CD4-positive, alpha-beta T cell (primary cell): ENCODE measurements around the gene SLX1A. TPM values are rescaled to one million over a fixed set of nuclear protein-coding genes. Genes with fewer than 3 reads are reported as not detected.

Experiments used
- ATAC-seq: fragments of 200-7000 bp; cut with Tn5 transposase; one replicate; pipeline ENCODE4 v1.10.0; 2022; ENCODE audit warnings: mild to moderate bottlenecking; ENCODE audit not compliant: poor library complexity
- CTCF ChIA-PET: fragments of 350-600 bp; sonication (Branson Sonifier 250); formaldehyde crosslinking; loops from one replicate; lab custom pipeline; 2021; ENCODE audit warnings: antibody characterized with exemption, inconsistent platforms; lab: Charles Lee
- POLR2A ChIA-PET: fragments of 350-600 bp; sonication (Branson Sonifier 250); formaldehyde crosslinking; loops from one replicate; lab custom pipeline; 2021; ENCODE audit warnings: antibody characterized with exemption, inconsistent platforms; lab: Charles Lee
- DNase-seq, 14 experiments: peaks; one replicate each; pipeline ENCODE4 v3.0.0-alpha.2; 2013 to 2020; ENCODE audit warnings: mixed read lengths in 2 of 14
- H3K27ac ChIP-seq, 2 donors: one replicate each; pipeline versions ENCODE4 v1.5.1 to v1.7.0; 2013; ENCODE audit warnings: low read length in 2 of 2, low read depth in 1 of 2, mild to moderate bottlenecking in 1 of 2
- H3K27me3 ChIP-seq, 2 experiments: 1 replicate in 1 of 2; 2 replicates in 1 of 2; pipeline versions ENCODE4 v1.6.1 to v1.7.0; 2013; ENCODE audit warnings: low read length in 2 of 2, control low read depth in 1 of 2, mild to moderate bottlenecking in 1 of 2, moderate library complexity in 1 of 2; ENCODE audit not compliant: insufficient read depth in 2 of 2, control insufficient read depth in 1 of 2
- H3K36me3 ChIP-seq: one replicate; pipeline ENCODE4 v1.6.1; 2013; ENCODE audit warnings: low read length, control low read depth; ENCODE audit not compliant: insufficient read depth
- H3K4me1 ChIP-seq: one replicate; pipeline ENCODE4 v1.6.1; 2013; ENCODE audit warnings: low read length, control low read depth; ENCODE audit not compliant: insufficient read depth
- H3K4me3 ChIP-seq: one replicate; pipeline ENCODE4 v1.5.1; 2013; ENCODE audit warnings: mild to moderate bottlenecking, low read length, moderate library complexity
- H3K9me3 ChIP-seq, 2 experiments: 1 replicate in 1 of 2; 2 replicates in 1 of 2; pipeline versions ENCODE4 v1.6.1 to v1.7.0; 2013; ENCODE audit warnings: low read length in 2 of 2, mild to moderate bottlenecking in 2 of 2, control low read depth in 1 of 2, moderate library complexity in 1 of 2; ENCODE audit not compliant: control insufficient read depth in 1 of 2, insufficient read depth in 1 of 2
- H3K27ac Mint-ChIP-seq: one replicate; pipeline ENCODE4 v1.8.0; 2020; ENCODE audit warnings: mixed read lengths
- H3K27me3 Mint-ChIP-seq: one replicate; pipeline ENCODE4 v1.8.0; 2021; ENCODE audit warnings: mixed read lengths
- H3K36me3 Mint-ChIP-seq: one replicate; pipeline ENCODE4 v1.8.0; 2021; ENCODE audit warnings: low read depth, mixed read lengths
- H3K4me1 Mint-ChIP-seq: one replicate; pipeline ENCODE4 v1.8.0; 2021; ENCODE audit warnings: low read depth, mixed read lengths
- H3K4me3 Mint-ChIP-seq: one replicate; pipeline ENCODE4 v1.8.0; 2020; ENCODE audit warnings: mild to moderate bottlenecking, mixed read lengths
- H3K9me3 Mint-ChIP-seq: one replicate; pipeline ENCODE4 v1.8.0; 2020; ENCODE audit warnings: mixed read lengths
- intact Hi-C, 2 experiments: fragments of 100-400 bp; cut with DNase I in 1 of 2; cut with micrococcal nuclease in 1 of 2; formaldehyde crosslinking; loops; one replicate each; pipeline versions ENCODE4 v1.15.1 to v1.9.0; 2023 to 2025; cut with DNase I, micrococcal nuclease
- total RNA-seq, 174 experiments: library from RNA in 2 of 174; stranded (reverse) in 2 of 174; gene quantifications; one replicate each; pipeline ENCODE4 v1.2.3 and lab custom pipeline; 2021 to 2026
- TF ChIP-seq, protein P1 (sequence below): fragments of 200-600 bp; IDR thresholded peaks from one replicate; pipeline ENCODE4 v1.8.0; 2022; ENCODE audit warnings: antibody characterized with exemption, mild to moderate bottlenecking

The SLX1A gene
- total RNA-seq, 2 experiments from 2014 or later: 18.4 to 28.0 TPM

DNA sequence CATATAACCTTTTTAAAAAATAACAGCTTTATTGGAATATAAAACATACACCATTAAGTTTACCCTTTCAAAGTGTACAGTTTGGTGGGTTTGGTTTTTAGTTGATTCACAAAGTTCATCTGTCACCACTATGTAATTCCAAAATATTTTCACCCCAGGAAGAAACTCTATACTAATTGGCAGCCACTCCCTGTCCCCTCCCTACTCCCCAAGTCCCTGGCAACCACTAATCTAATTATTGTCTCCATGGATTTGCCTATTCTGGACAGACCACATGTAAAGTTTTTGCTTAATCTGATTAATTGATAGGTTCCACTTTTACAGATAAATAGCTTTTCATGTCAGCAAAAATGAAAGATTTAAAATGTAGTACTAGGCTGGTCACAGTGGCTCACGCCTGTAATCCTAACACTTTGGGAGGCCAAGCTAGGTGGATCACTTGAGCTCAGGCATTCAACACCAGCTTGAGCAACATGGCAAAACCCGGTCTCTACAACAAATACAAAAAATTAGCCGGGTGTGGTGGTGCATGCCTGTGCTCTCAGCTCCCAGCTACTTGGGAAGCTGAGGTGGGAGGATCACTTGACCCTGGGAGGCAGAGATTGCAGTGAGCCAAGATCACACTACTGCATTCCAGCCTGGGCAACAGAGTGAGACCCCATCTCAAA, 45.7 kb upstream of the SLX1A start:
- no peak for ATAC-seq
- POLR2A ChIA-PET: interaction anchor here (1.2 kb wide), 1 partner anchor 36 kb away, joined by 3 read pairs; the partner anchor contains the start of gene CORO1A
- peaks cover 3% of the 10 kb centered on the region for H3K4me1 ChIP-seq
- Mint-ChIP-seq H3K4me1 (peaks cover 6% of the 10 kb centered on the region), H3K27me3 (no peaks in the 10 kb centered on the region), H3K4me3 (no peak overlapping the region), H3K36me3 (no peaks in the 10 kb centered on the region), H3K9me3 (peaks cover 3% of the 10 kb centered on the region), H3K27ac (no peak overlapping the region)
- no peak for DNase-seq
- H3K9me3 ChIP-seq: peaks cover 14 to 17% of the 10 kb centered on the region in 2 experiments
- H3K4me3 ChIP-seq: no peak overlapping the region
- intact Hi-C loops: no loop called here
- CTCF ChIA-PET: interaction anchor here (1.2 kb wide), 1 partner anchor 32 kb away, joined by 3 read pairs; no protein-coding TSS in a partner anchor
- no peaks in the 10 kb centered on the region for H3K27me3 ChIP-seq
- H3K27ac ChIP-seq: no peak overlapping the region
- H3K36me3 ChIP-seq: no peaks in the 10 kb centered on the region
- TF ChIP-seq, protein P1, sequence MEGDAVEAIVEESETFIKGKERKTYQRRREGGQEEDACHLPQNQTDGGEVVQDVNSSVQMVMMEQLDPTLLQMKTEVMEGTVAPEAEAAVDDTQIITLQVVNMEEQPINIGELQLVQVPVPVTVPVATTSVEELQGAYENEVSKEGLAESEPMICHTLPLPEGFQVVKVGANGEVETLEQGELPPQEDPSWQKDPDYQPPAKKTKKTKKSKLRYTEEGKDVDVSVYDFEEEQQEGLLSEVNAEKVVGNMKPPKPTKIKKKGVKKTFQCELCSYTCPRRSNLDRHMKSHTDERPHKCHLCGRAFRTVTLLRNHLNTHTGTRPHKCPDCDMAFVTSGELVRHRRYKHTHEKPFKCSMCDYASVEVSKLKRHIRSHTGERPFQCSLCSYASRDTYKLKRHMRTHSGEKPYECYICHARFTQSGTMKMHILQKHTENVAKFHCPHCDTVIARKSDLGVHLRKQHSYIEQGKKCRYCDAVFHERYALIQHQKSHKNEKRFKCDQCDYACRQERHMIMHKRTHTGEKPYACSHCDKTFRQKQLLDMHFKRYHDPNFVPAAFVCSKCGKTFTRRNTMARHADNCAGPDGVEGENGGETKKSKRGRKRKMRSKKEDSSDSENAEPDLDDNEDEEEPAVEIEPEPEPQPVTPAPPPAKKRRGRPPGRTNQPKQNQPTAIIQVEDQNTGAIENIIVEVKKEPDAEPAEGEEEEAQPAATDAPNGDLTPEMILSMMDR: no peak

DNA sequence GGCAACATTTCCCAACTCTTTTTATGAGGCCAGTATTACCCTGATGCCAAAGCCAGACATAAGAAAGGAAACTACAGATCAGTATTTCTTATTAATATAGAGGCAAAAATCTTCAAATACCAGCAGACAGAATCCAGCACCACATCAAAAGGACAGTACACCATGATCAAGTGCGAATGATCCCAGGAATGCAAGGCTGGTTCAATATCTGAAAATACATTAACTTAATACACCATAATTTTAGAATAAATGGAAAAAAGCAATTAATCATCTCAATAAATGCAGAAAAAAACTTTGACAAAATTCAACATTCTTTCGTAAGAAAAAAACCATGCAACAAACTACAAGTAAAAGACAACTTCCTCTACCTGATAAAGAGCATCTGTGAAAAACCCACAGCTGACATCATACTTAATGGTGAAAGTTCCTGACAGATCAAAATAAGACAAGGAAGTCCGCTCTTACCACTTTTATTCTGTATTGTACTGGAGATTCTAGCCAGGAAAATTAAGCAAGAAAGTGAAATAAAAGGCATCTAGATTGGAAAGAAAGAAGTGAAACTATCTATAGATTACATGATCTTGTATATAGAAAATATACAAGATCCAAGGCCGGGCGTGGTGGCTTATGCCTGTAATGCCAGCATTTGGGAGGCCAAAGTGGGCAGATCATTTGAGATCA, 44.3 kb upstream of the SLX1A start:
- intact Hi-C loops: no loop called here
- DNase-seq: peak in 2 of 14 experiments; percentile 6 to 23
- Histone ChIP-seq H3K27me3 (no peaks in the 10 kb centered on the region), H3K27ac (no peak overlapping the region), H3K9me3 (peaks cover 14 to 17% of the 10 kb centered on the region in 2 experiments), H3K4me1 (no peaks in the 10 kb centered on the region), H3K36me3 (no peaks in the 10 kb centered on the region), H3K4me3 (no peak overlapping the region)
- H3K36me3 Mint-ChIP-seq: no peaks in the 10 kb centered on the region
- peaks cover 3% of the 10 kb centered on the region for H3K9me3 Mint-ChIP-seq
- H3K4me1 Mint-ChIP-seq: no peaks in the 10 kb centered on the region
- POLR2A ChIA-PET: no interaction called here
- no peak for ATAC-seq
- H3K4me3 Mint-ChIP-seq: no peak overlapping the region
- TF ChIP-seq, protein P1: no peak
- no peaks in the 10 kb centered on the region for H3K27me3 Mint-ChIP-seq
- CTCF ChIA-PET: no interaction called here
- H3K27ac Mint-ChIP-seq: no peak overlapping the region

DNA sequence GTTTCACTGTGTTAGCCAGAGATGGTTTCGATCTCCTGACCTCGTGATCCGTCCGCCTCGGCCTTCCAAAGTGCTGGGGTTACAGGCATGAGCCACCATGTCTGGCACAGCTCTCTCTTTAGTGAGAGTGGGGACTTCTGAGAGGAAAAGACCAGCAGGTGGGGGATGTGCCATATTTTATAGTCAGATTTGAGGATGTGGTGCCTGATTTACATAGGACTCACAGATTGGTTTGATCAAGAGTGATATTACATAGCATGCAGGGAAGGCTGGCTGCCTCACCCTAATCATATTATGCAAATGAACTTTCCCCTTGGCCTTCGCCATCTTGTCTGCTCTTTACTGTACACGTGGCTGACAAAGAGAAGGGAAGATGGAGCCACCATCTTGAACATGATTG, 42.6 kb upstream of the SLX1A start:
- Mint-ChIP-seq H3K27me3 (no peaks in the 10 kb centered on the region), H3K36me3 (no peaks in the 10 kb centered on the region), H3K27ac (no peak overlapping the region), H3K4me3 (no peak overlapping the region), H3K4me1 (no peaks in the 10 kb centered on the region), H3K9me3 (peaks cover 3% of the 10 kb centered on the region)
- Histone ChIP-seq H3K4me3 (no peak overlapping the region), H3K36me3 (no peaks in the 10 kb centered on the region), H3K27me3 (no peaks in the 10 kb centered on the region), H3K4me1 (no peaks in the 10 kb centered on the region), H3K9me3 (peaks cover 14 to 17% of the 10 kb centered on the region in 2 experiments), H3K27ac (no peak overlapping the region)
- intact Hi-C loops: no loop called here
- TF ChIP-seq, protein P1: no peak
- ATAC-seq (no peak), DNase-seq (no peak)
- POLR2A ChIA-PET: interaction anchor here (0.9 kb wide), 1 partner anchor 35 kb away, joined by 4 read pairs; no protein-coding TSS in a partner anchor
- CTCF ChIA-PET: no interaction called here
